Common myeloid progenitor, CD34-positive (primary cell): Measurements from ENCODE around the gene SELENOV. TPM values are rescaled to one million over a fixed set of nuclear protein-coding genes. Genes with fewer than 3 reads are reported as not detected.

Source experiments
- CTCF ChIA-PET: fragments of 350-600 bp; sonication (Branson Sonifier 250); formaldehyde crosslinking; loops from one replicate; lab custom pipeline; 2021; ENCODE audit warnings: antibody characterized with exemption; lab: Charles Lee
- POLR2A ChIA-PET: fragments of 350-600 bp; sonication (Branson Sonifier 250); formaldehyde crosslinking; loops from one replicate; lab custom pipeline; 2021; ENCODE audit warnings: antibody characterized with exemption; lab: Charles Lee
- DNase-seq, 3 donors: peaks; one replicate each; pipeline versions ENCODE4 v3.0.0 to v3.0.0-alpha.2; 2013
- H3K27ac ChIP-seq, 2 experiments: 1 replicate in 1 of 2; 2 replicates in 1 of 2; pipeline ENCODE4 v1.7.0; 2013; ENCODE audit warnings: inconsistent platforms in 2 of 2, low read length in 2 of 2, mild to moderate bottlenecking in 2 of 2, low read depth in 1 of 2, moderate library complexity in 1 of 2; ENCODE audit not compliant: severe bottlenecking in 2 of 2, insufficient read depth in 1 of 2, poor library complexity in 1 of 2
- H3K27me3 ChIP-seq, 5 experiments: replicated peaks in 2 of 5; 1 replicate in 3 of 5; 2 replicates in 2 of 5; pipeline versions ENCODE4 v1.6.1 to v1.7.0; 2013; ENCODE audit warnings: low read length in 4 of 5, mild to moderate bottlenecking in 2 of 5, moderate library complexity in 2 of 5, inconsistent platforms in 1 of 5; ENCODE audit not compliant: insufficient read depth in 5 of 5, control insufficient read depth in 4 of 5
- H3K36me3 ChIP-seq, 4 experiments: 1 replicate in 2 of 4; 2 replicates in 2 of 4; pipeline versions ENCODE4 v1.6.1 to v1.7.0; 2013; ENCODE audit warnings: low read length in 3 of 4, control low read depth in 1 of 4, mild to moderate bottlenecking in 1 of 4; ENCODE audit not compliant: control insufficient read depth in 4 of 4, insufficient read depth in 4 of 4
- H3K4me1 ChIP-seq, 4 experiments: 1 replicate in 3 of 4; 2 replicates in 1 of 4; pipeline versions ENCODE4 v1.6.1 to v1.7.1; 2013; ENCODE audit warnings: low read length in 3 of 4, mild to moderate bottlenecking in 3 of 4, control low read depth in 1 of 4, inconsistent platforms in 1 of 4, moderate library complexity in 1 of 4; ENCODE audit not compliant: control insufficient read depth in 4 of 4, insufficient read depth in 4 of 4; ENCODE audit errors: control extremely low read depth in 1 of 4
- H3K4me3 ChIP-seq, 7 experiments: 1 replicate in 4 of 7; 2 replicates in 3 of 7; pipeline versions ENCODE4 v1.5.1 to v1.7.0; 2013; ENCODE audit warnings: mild to moderate bottlenecking in 7 of 7, low read length in 6 of 7, moderate library complexity in 6 of 7, inconsistent platforms in 2 of 7, low read depth in 2 of 7, control low read depth in 1 of 7; ENCODE audit not compliant: insufficient read depth in 4 of 7, control insufficient read depth in 1 of 7; ENCODE audit errors: extremely low read depth in 1 of 7
- H3K9me3 ChIP-seq, 5 experiments: 1 replicate in 4 of 5; 2 replicates in 1 of 5; pipeline versions ENCODE4 v1.6.1 to v1.7.1; 2013; ENCODE audit warnings: low read length in 4 of 5, mild to moderate bottlenecking in 2 of 5, inconsistent platforms in 1 of 5, low read depth in 1 of 5, moderate library complexity in 1 of 5; ENCODE audit not compliant: control insufficient read depth in 4 of 5, insufficient read depth in 2 of 5; ENCODE audit errors: control extremely low read depth in 1 of 5
- WGBS: methylation state at CpG from one replicate; pipeline ENCODE4 v1.1.5; 2013; ENCODE audit not compliant: insufficient coverage; 5-methylcytosine and 5-hydroxymethylcytosine counted together
- polyA plus RNA-seq: library from polyadenylated mRNA; unstranded; fragments of 120-200 nt; gene quantifications from one replicate; pipeline ENCODE4 v1.2.1, GENCODE V29; 2013

Gene SELENOV
- polyA plus RNA-seq = not detected

GRCh38 chr19:39514840-39515550 lies at the start of gene SELENOV:
TSS of gene SELENOV (plus strand) at chr19:39515139. CDS start at chr19:39515213, 74 bp downstream.
- 1% methylated on average over 53 of the region's 56 CpGs for WGBS
- CTCF ChIA-PET = interaction anchor here (0.8 to 1.5 kb wide), 2 partner anchors 18 to 41 kb away, joined by 3 to 4 read pairs; no protein-coding TSS in a partner anchor
- Histone ChIP-seq H3K36me3 (no peaks in the 10 kb centered on the region), H3K9me3 (no peaks in the 10 kb centered on the region), H3K27me3 (peaks cover 4 to 64% (median 28%) of the 10 kb centered on the region in 5 experiments), H3K27ac (no peak within 1 kb of the TSS), H3K4me3 (peak within 1 kb of the TSS in 4 of 7 experiments; percentile 10 to 64 (median 50)), H3K4me1 (peaks cover 0 to 17% (median 12%) of the 10 kb centered on the region in 4 experiments)
- DNase-seq = peak in 2 of 3 donors; percentile 42 to 45
- POLR2A ChIA-PET = interaction anchor here (0.8 kb wide), 1 partner anchor 40 kb away, joined by 4 read pairs; no protein-coding TSS in a partner anchor

- Histone ChIP-seq H3K4me3 (no peak overlapping the region), H3K27me3 (no peaks in the 10 kb centered on the region), H3K27ac (no peak overlapping the region), H3K9me3 (no peaks in the 10 kb centered on the region), H3K4me1 (no peaks in the 10 kb centered on the region), H3K36me3 (peaks cover 23 to 77% (median 62%) of the 10 kb centered on the region in 4 experiments)
- CTCF ChIA-PET = interaction anchor here (1.0 kb wide), 1 partner anchor 10 kb away, joined by 4 read pairs; no protein-coding TSS in a partner anchor
- WGBS = 98% methylated on average over 9 of the region's 18 CpGs
- DNase-seq = no peak
- POLR2A ChIA-PET = no interaction called here
Observed at GRCh38 chr19:39465956-39466747, 48.8 kb upstream of the SELENOV start.

GRCh38 chr19:39467941-39468340 lies 47.0 kb upstream of the SELENOV start:
- no peaks in the 10 kb centered on the region for H3K4me1 ChIP-seq
- CTCF ChIA-PET = interaction anchor here (1.4 kb wide), 1 partner anchor 70 kb away, joined by 3 read pairs; no protein-coding TSS in a partner anchor
- WGBS = 98% methylated on average over 7 of the region's 7 CpGs
- H3K27me3 ChIP-seq = no peaks in the 10 kb centered on the region
- no peak overlapping the region for H3K4me3 ChIP-seq
- H3K9me3 ChIP-seq = no peaks in the 10 kb centered on the region
- POLR2A ChIA-PET = no interaction called here
- no peak overlapping the region for H3K27ac ChIP-seq
- no peak for DNase-seq
- H3K36me3 ChIP-seq = peaks cover 22 to 87% (median 74%) of the 10 kb centered on the region in 4 experiments

GRCh38 chr19:39469036-39469435 lies 45.9 kb upstream of the SELENOV start:
- Histone ChIP-seq H3K9me3 (no peaks in the 10 kb centered on the region), H3K27ac (no peak overlapping the region), H3K4me3 (no peak overlapping the region), H3K36me3 (peaks cover 22 to 94% (median 81%) of the 10 kb centered on the region in 4 experiments), H3K4me1 (no peaks in the 10 kb centered on the region), H3K27me3 (no peaks in the 10 kb centered on the region)
- 100% methylated on average over 7 of the region's 11 CpGs for WGBS
- POLR2A ChIA-PET = no interaction called here
- CTCF ChIA-PET = interaction anchor here (1.1 to 1.4 kb wide), 4 partner anchors 24 to 71 kb away, joined by 3 to 4 read pairs (median 3); partner anchors contain the start of genes EID2 and SUPT5H
- DNase-seq = no peak

GRCh38 chr19:39469567-39469966 lies 45.4 kb upstream of the SELENOV start:
- WGBS = 93% methylated on average over 3 of the region's 6 CpGs
- Histone ChIP-seq H3K4me3 (no peak overlapping the region), H3K4me1 (no peaks in the 10 kb centered on the region), H3K27me3 (no peaks in the 10 kb centered on the region), H3K9me3 (no peaks in the 10 kb centered on the region), H3K27ac (no peak overlapping the region), H3K36me3 (peaks cover 24 to 96% (median 82%) of the 10 kb centered on the region in 4 experiments)
- ChIA-PET CTCF (interaction anchor here (1.1 to 1.4 kb wide), 3 partner anchors 24 to 70 kb away, joined by 3 to 4 read pairs (median 3); partner anchors contain the start of genes EID2 and SUPT5H), POLR2A (no interaction called here)
- DNase-seq = no peak

GRCh38 chr19:39470724-39471339 lies 44.1 kb upstream of the SELENOV start:
- no peak for DNase-seq
- Histone ChIP-seq H3K9me3 (no peaks in the 10 kb centered on the region), H3K27me3 (no peaks in the 10 kb centered on the region), H3K4me3 (no peak overlapping the region), H3K27ac (no peak overlapping the region), H3K4me1 (no peaks in the 10 kb centered on the region), H3K36me3 (peaks cover 20 to 93% (median 78%) of the 10 kb centered on the region in 4 experiments)
- POLR2A ChIA-PET = interaction anchor here (0.6 kb wide), 1 partner anchor 1832 kb away, joined by 4 read pairs; no protein-coding TSS in a partner anchor
- WGBS = 99% methylated on average over 6 of the region's 7 CpGs
- CTCF ChIA-PET = no interaction called here
